ENCODE data around the gene MAMSTR.

DNA sequence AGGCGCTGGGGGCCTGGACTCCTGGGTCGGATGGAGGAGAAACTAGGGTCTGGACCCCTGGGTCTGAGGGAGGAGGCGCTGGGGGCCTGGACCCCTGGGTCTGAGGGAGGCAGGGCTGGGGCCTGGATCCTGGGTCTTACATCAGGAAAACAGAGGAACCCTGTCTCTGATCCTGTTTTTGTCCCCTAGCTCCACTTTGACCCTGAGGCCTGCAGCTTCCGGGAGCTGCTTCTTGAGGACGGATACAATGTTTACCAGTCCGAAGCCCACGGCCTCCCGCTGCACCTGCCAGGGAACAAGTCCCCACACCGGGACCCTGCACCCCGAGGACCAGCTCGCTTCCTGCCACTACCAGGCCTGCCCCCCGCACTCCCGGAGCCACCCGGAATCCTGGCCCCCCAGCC is 38.2 kb upstream of the MAMSTR start:
- TF ChIP-seq SMC3 (IDR thresholded peaks at IDR 0.05; ENCODE audit: borderline replicate concordance, low read length) (no peak), EP300 (IDR thresholded peaks at IDR 0.05; ENCODE audit: borderline replicate concordance in 1 of 2, control insufficient read depth in 1 of 2, low read depth in 2 of 2, low read length in 2 of 2) (no peak), GABPA (IDR thresholded peaks at IDR 0.05; ENCODE audit: low read depth) (no peak), POLR2AphosphoS5 (IDR thresholded peaks at IDR 0.05; ENCODE audit: low read length) (no peak), PAX8 (IDR thresholded peaks at IDR 0.05) (no peak), EZH2 (IDR thresholded peaks at IDR 0.05; ENCODE audit: borderline replicate concordance, control insufficient read depth, low read depth, low read length) (no peak), CREB1 (IDR thresholded peaks at IDR 0.05; ENCODE audit: low read depth) (no peak), ZNF384 (IDR thresholded peaks at IDR 0.05; ENCODE audit: borderline replicate concordance, low read depth, low read length) (no peak), RAD51 (IDR thresholded peaks at IDR 0.05) (no peak), POLR2A (IDR thresholded peaks at IDR 0.05; ENCODE audit: low read depth, low read length) (no peak), NRF1 (conservative IDR thresholded peaks at IDR 0.05; ENCODE audit: low read depth, low read length) (no peak)
- TF ChIP-seq, protein P1, sequence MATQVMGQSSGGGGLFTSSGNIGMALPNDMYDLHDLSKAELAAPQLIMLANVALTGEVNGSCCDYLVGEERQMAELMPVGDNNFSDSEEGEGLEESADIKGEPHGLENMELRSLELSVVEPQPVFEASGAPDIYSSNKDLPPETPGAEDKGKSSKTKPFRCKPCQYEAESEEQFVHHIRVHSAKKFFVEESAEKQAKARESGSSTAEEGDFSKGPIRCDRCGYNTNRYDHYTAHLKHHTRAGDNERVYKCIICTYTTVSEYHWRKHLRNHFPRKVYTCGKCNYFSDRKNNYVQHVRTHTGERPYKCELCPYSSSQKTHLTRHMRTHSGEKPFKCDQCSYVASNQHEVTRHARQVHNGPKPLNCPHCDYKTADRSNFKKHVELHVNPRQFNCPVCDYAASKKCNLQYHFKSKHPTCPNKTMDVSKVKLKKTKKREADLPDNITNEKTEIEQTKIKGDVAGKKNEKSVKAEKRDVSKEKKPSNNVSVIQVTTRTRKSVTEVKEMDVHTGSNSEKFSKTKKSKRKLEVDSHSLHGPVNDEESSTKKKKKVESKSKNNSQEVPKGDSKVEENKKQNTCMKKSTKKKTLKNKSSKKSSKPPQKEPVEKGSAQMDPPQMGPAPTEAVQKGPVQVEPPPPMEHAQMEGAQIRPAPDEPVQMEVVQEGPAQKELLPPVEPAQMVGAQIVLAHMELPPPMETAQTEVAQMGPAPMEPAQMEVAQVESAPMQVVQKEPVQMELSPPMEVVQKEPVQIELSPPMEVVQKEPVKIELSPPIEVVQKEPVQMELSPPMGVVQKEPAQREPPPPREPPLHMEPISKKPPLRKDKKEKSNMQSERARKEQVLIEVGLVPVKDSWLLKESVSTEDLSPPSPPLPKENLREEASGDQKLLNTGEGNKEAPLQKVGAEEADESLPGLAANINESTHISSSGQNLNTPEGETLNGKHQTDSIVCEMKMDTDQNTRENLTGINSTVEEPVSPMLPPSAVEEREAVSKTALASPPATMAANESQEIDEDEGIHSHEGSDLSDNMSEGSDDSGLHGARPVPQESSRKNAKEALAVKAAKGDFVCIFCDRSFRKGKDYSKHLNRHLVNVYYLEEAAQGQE (IDR thresholded peaks at IDR 0.05; ENCODE audit: low read depth, low read length): no peak
- TF ChIP-seq, protein P2, sequence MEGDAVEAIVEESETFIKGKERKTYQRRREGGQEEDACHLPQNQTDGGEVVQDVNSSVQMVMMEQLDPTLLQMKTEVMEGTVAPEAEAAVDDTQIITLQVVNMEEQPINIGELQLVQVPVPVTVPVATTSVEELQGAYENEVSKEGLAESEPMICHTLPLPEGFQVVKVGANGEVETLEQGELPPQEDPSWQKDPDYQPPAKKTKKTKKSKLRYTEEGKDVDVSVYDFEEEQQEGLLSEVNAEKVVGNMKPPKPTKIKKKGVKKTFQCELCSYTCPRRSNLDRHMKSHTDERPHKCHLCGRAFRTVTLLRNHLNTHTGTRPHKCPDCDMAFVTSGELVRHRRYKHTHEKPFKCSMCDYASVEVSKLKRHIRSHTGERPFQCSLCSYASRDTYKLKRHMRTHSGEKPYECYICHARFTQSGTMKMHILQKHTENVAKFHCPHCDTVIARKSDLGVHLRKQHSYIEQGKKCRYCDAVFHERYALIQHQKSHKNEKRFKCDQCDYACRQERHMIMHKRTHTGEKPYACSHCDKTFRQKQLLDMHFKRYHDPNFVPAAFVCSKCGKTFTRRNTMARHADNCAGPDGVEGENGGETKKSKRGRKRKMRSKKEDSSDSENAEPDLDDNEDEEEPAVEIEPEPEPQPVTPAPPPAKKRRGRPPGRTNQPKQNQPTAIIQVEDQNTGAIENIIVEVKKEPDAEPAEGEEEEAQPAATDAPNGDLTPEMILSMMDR (IDR thresholded peaks at IDR 0.05 in 2 of 3, conservative IDR thresholded peaks at IDR 0.05 in 1 of 3; ENCODE audit: control insufficient read depth in 2 of 3, extremely low read depth in 1 of 3, insufficient read depth in 1 of 3, low read depth in 3 of 3, low read length in 3 of 3): no peak
- TF ChIP-seq, protein P3, sequence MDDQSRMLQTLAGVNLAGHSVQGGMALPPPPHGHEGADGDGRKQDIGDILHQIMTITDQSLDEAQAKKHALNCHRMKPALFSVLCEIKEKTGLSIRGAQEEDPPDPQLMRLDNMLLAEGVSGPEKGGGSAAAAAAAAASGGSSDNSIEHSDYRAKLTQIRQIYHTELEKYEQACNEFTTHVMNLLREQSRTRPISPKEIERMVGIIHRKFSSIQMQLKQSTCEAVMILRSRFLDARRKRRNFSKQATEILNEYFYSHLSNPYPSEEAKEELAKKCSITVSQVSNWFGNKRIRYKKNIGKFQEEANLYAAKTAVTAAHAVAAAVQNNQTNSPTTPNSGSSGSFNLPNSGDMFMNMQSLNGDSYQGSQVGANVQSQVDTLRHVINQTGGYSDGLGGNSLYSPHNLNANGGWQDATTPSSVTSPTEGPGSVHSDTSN (IDR thresholded peaks at IDR 0.05; ENCODE audit: insufficient replicate concordance, low read depth, low read length): no peak
